Colon (tissue), 2 donors: ENCODE measurements around the gene C16orf90.
"Not testable (repeated sequence)": the region's sequence is repeated elsewhere in the genome, so short reads cannot be mapped to it uniquely, and the experiment has no call there.

Experiments
- FAIRE-seq: peaks from 2 replicates; lab custom pipeline; 2012; peaks lifted over from hg19 to GRCh38; lab: Jason Lieb, UNC
- donor health status: control.
- donor health status: control.

C16orf90 gene

GRCh38 chr16:3484318-3485096 is 10.8 kb downstream of the C16orf90 start:
- FAIRE-seq: no peak

- no peak for FAIRE-seq
Measured at GRCh38 chr16:3482659-3483241, 12.5 kb downstream of the C16orf90 start.

DNA sequence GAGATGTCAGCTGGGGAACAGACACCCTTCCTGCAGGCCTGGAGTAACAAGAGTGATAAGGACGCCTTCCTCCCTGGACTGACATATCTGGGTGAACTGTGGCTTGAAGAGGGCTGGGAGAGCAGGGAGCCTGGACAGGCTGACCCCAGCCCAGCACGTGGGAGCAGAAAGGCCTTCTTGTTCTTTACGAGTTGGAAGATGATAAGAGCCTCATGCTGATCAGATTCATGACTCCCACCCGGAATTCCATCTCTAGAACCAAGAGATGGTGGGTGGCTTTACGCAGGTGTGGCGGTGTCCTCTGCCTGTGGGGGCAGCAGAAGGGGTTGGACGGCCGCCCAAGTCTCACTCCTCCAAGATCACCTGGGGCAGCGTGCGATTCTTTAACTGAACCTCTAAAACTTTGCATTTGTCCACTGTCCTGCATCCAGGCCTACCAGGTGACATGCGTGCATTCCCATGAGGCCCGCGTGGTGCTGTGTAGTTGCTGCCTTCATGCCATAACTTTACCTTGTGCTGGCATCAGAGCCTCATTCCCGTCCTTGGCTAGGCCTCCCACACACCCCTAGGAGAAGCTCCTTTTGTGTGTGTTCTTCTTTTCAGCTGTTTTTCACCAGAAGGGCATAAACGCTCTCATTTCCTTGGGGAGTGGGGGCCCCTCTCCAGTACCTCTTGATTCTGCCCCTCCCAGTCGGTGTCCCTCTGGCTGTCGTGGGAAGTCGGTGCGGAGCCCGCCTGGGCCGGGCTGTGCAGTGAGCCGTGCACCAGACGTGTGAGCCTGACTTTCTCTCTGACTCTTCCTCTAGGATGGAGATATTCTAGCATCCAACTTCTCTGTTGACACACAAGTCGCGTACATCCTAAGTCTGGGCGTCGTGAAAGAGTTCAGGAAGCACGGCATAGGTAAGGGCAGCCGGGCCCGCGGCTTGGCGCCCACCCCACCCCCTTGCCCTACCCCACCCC is 13.3 kb downstream of the C16orf90 start:
- no peak for FAIRE-seq

DNA sequence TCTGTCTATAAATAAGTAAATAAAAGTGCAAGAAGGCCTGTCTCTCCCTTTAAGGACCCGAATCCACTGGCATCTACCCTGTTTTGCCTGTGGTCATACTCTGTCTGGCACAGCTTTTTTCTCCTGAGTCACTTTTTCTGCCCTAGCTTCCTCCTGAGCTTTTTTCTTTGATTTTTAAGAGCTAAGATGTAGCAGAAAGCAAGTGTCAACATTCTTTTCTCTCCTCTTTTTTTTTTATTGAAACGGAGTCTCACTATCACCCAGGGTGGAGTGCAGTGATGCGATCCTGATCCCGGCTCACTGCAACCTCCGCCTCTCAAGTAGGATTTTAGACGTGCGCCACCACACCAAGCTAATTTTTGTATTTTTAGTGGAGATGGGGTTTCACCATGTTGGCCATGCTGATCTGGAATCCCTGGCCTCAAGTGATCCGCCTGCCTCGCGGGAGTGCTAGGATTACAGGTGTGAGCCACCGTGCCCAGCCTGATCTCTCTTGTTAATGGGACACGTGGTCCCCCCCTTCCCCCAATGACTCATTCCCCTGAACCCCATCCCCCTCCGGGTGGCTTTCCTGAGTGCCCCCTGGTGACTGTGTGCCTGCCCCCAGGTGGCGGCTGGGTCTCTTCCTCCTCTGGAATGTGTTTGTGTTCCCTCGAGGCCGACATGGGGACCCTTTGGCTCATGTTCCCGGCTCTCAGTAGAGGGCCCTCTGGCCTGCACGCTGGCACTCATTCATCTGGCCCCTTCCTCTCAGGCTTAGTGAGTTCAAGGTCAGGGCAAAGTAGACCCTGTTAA is 14.2 kb downstream of the C16orf90 start:
- no peak for FAIRE-seq

DNA sequence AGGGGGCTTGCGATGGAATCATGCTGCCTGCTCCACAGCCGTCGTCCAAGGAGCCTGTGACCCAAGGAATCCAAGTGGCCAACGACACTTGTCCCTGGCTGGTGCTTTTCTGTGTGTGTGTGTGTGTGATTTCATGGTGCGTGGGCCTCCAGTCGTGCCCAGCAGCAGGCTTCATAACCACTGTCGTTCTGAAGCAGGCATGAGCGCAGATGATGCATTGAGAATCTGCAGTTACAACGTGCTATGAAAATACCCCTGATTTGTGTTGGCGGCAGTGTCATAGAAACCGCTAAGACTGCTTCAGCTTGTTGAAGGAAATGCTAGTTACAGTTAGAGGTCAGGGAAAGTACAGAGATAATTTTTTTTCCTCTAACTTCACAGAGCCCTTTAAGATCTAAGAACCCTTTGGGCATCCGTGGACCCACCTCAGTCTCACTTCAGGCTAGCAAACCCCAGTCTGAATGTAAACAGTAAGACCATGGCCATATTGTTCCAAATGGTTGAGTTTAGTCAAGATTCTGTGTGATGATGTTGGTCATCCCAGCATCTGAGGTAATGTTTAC is 15.6 kb downstream of the C16orf90 start:
- no peak for FAIRE-seq

DNA sequence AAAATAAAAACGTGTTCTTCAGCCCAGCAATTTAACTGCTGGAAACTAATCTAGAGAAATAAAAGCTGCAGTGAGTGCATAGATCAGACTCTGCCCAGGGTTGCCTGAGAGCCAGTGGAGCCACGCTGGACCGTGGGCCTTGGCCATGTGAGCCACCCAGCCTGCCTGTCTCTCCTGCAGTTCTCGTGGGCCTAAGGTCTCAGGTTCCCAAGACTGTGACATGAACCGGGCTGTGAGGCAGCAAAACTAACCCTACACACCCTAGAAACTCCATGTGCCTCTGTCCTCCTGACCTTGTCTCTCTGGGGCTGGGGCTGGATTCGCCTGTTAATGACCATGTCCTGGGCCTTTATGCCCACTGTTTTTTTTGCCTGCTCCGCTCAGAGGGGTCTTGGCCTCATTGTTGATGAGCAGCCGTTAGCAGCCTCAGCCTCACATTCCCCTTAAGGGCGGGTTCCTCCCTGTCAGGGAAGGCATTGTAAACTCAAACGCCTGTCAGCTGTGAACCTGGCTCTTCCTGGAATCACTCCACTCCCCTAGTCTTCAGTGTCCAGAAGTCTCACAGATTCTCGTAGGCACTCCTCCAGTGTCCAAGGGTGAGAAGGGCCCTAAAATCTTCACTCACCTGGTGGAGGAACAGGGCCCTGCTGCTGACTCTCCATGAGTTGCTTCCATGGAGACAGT is 16.9 kb downstream of the C16orf90 start:
- no peak for FAIRE-seq

DNA sequence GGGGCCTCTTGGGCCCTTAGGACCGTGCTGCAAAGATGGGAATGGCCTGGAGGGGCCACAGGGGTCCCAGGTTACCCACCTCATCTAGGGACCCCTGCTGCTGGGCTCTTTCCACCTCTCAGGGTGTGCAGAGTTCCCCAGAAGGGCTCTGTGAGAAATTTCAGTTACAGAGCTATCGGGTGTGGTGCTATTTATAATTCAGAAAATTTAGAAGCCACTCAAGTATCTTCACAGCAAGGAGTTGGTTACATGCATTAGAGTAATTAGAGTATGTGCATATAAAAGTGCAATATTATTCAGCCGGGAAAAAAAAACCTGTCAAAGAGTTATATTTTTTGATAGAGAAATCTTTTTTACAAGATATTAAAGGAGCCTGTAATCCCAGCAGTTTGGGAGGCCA is 18.9 kb downstream of the C16orf90 start:
- FAIRE-seq: no peak

DNA sequence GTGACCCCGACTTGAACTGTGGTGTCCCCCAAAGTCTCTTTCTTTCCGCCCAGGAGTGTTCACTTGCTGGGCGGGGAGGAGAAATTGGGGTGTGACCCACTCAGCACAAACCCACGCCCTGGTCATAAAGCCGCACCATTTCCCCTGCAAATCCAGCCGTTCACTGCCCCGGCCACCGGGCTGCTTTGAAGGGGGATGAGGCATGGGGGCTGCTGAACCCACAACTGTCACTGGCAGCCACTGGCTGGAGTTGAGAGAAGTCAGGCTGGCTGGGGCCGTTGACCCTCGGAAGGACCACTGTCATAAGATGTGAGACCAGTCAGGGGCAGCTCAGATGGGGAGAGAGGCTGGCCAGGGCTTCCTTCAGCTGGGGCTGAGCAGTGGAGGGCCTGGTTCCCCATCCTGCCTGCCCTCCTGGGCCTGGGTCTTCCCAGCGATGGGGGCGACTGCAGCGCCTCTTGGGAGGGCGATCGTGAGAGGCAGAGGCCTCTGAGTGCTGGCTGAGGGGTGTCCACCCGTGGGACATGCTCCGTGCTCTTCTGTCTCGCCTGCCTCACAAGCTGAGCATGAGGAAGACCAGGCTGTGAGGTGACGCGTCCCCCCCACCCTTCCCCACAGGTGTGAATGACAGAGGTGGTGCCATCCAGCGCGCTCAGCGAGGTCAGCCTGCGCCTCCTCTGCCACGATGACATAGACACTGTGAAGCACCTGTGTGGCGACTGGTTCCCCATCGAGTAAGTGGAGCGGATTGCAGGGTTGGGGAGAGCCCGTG is 19.5 kb downstream of the C16orf90 start:
- FAIRE-seq: no peak

GRCh38 chr16:3474870-3475269 is 20.4 kb downstream of the C16orf90 start:
- not testable (repeated sequence) for FAIRE-seq

GRCh38 chr16:3474136-3474779 is 21.0 kb downstream of the C16orf90 start:
- FAIRE-seq: no peak

DNA sequence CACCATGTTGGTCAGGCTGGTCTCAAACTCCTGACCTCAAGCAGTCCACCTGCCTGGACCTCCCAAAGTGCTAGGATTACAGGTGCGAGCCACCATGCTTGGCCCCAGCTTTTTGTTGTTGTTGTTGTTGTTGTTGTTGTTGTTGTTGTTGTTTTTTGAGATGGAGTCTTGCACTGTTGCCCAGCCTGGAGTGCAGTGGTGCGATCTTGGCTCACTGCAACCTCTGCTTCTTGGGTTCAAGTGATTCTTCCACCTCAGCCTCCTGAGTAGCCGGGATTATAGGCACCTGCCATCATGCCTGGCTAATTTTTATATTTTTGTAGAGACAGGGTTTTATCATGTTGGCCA is 21.7 kb downstream of the C16orf90 start:
- not testable (repeated sequence) for FAIRE-seq

GRCh38 chr16:3472878-3473595 is 22.3 kb downstream of the C16orf90 start:
- FAIRE-seq: no peak

GRCh38 chr16:3471518-3472176 is 23.6 kb downstream of the C16orf90 start:
- FAIRE-seq: no peak

GRCh38 chr16:3470723-3471122 is 24.6 kb downstream of the C16orf90 start:
- no peak for FAIRE-seq

DNA sequence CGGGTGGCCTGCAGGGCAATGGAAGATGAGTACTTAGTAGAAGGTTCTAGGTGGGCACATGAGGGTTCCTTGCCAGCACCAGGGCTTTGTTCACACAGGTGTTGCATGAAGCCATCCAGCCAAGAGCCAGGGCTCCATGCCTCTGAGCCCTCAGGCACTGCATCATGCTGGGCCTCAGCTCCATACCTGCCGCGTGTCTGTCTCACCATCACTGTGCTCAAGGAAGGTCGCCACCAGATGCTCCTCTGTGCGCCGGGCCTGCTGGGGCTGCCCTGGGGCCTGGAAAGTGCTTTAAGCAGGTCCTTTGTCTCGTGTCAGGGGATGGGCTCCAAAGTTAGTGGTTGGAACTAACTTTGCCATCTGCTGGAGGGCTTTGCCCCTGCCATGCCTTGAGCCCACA is 25.6 kb downstream of the C16orf90 start:
- no peak for FAIRE-seq

DNA sequence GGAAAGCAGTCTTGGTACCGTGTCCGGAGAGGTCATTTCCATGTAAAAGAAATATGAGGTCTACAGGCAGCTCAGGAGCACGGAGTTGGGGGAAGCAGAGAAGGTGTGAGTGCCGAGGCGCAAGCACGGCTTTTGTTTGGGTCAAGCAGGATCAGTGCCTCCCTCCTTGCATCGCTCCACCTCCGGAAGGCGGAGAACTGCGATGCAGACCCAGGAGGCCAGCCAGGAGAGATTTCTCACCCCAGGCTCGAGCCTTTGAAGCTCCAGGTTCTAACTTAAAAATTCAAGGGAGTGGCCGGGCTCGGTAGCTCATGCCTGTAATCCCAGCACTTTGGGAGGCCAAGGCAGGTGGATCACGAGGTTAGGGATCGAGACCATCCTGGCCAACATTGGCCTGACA is 26.8 kb downstream of the C16orf90 start:
- FAIRE-seq: no peak

GRCh38 chr16:3467921-3468320 is 27.4 kb downstream of the C16orf90 start:
- no peak for FAIRE-seq

- no peak for FAIRE-seq
Measured at GRCh38 chr16:3467182-3467581, 28.1 kb downstream of the C16orf90 start.
